HG03097 (cell line): ENCODE results near the gene ALPP.
"Not testable (repeated sequence)": the region's sequence is repeated elsewhere in the genome, so short reads cannot be mapped to it uniquely, and the experiment has no call there.

Source experiments
- ATAC-seq: cut with Tn5 transposase; IDR thresholded peaks from one replicate; pipeline ENCODE4 v1.9.1; 2021; ENCODE audit not compliant: unreplicated experiment, low FRiP score

ALPP gene

GRCh38 chr2:232400256-232401015, 21.9 kb downstream of the ALPP start:
- no peak for ATAC-seq

DNA sequence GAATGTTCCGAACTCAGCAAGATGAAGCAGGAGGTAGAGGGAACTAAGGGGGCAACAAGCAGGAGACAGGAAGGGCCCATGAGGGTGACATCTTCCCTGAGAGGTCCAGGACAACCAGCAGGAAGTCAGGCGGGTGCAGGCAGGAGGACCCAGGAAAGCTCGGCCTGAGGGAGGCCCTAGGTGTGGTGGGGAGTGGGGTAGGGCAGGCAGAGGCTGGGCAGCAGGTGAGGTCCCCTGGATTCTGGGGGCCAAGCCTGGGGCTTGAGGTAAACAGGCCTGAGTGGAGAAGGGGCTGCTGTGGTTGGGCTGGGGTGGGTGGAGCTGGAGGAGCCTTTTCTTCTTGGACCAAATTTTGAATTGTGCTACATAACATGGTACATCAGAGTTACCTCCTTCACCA, 24.0 kb downstream of the ALPP start:
- ATAC-seq: no peak

DNA sequence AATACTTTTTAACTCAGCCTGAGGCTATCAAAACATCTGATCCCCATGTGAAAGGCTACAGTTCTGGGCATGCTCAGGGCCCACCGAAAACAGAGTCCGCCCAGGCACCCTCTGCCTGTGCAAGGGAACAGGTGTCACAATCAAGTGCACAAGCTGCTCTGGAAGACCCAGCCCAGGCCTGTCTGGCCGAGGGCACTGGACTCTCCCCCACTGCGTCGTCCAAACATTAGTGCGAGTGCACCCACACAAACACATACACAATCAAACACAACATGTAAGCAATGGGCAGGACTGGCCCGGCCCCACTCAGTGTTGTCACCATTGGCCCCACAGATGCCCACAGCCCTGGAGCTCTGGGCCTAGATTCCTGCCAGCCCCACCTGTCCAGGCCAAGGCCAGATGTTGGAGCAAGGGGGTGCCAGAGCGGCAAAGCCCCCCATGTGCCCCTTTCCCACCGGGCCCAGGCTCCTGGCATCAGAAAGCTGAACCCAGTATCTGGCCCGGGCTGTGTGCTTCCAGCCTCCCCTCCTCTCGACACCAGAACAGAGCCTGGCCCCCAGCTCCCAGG, 27.5 kb downstream of the ALPP start:
- no peak for ATAC-seq

DNA sequence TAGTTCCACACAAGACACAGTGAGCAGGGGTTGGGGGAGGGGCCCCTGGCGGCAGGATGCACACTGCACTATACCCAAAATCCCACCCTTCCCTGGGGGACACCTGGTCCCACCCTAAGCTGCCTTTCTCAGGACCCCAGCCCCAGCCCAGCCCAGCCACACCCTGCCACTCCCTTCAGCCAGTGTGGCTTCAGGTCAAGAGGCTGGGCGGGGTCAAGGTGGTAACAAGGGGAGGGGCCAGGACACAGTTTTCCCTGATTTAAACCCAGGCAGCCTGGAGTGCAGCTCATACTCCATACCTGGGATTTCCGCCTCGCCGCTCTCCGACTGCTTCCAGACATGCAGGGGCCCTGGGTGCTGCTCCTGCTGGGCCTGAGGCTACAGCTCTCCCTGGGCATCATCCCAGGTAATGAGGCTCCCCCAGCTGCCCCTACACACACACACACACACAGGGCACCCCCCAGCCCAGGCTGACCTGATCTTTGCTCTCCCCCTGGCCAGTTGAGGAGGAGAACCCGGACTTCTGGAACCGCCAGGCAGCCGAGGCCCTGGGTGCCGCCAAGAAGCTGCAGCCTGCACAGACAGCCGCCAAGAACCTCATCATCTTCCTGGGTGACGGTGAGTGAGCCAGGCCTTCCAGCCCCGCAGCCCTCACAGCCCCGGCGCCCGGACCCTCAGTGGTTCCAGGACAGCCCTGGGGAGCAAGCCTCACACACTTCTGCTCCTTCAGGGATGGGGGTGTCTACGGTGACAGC, 28.2 kb downstream of the ALPP start, which contains the start of gene ALPG:
ALPG (plus strand) TSS at position 289 of the 755 bp plus-strand sequence; CDS start at position 340, 51 bp downstream.
- no peak for ATAC-seq

- ATAC-seq: not testable (repeated sequence)
These were observed 29.0 kb downstream of the ALPP start for GRCh38 chr2:232407428-232408150.

DNA sequence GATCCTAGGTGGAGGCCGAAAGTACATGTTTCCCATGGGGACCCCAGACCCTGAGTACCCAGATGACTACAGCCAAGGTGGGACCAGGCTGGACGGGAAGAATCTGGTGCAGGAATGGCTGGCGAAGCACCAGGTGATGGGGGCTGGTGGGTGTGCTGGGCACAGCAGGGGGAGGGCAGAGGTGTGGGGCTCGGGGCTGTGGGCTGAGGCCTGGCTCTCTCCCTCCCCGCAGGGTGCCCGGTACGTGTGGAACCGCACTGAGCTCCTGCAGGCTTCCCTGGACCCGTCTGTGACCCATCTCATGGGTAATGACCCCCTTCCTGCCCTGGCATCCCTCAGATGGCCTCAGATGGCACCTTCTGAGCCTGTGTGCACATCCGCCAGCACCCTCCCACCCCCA, 29.7 kb downstream of the ALPP start:
- ATAC-seq: not testable (repeated sequence)

GRCh38 chr2:232409617-232410016, 31.1 kb downstream of the ALPP start:
- ATAC-seq: not testable (repeated sequence)

DNA sequence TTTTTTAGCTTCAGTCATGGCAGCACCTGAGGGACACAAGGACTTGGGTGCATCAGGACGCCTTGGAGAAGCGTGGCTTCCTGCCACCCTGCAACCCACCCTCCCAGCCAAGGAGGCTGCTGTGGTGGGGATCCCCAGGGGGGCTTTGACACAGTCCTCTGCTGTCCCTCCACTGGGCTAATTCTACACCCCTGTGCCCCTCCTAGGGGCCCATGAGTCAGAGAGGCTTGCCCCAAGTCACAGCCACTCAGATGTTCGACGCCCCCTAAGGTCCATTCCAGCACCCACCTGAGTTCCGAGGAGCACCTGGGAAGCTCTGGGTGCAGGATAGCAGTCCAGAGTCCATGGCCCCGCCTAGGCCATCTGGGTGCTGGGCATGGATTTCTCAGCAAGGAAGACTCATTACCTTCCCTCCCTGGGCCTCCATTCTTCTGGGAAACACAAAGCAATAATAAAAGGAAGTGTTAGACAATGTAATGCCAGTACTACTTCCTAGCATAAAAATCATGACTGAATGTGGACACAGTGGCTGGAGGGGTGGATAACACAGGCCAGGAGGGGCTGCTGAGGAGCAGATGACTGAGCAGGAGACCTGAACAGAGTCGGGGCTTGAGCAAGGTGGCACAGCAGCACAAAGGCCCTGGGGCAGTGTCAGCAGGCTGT, 31.8 kb downstream of the ALPP start:
- ATAC-seq: no peak

DNA sequence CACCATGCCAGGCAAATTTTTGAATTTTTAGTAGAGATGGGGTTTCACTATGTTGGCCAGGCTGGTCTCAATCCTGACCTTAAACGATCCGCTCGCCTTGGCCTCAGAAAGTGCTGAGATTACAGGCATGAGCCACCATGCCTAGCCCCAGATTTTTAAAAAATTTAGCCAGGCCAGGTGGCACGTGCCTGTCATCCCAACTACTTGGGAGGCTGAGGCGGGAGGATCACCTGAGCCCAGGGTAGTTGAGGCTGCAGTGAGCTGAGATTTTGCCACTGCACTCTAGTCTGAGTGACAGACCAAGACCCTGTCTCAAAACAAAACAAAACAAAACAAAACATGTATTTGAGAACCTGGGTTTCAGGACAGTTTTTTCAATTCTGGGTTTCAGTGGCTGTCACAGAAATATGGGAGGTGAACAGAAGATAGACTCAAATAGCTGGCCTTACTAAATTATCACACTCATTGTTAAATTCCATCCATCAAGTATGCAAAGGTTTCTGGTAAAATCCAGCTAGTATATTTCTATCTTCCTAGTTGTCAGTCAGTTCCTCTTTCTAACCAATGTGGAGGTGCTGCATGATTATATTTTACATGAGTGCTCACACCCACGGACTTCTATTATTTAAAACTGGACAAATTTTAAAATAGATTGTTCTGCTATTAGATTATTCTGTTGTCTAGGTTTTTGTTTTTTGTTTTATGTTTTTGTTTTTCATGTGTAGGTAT, 33.5 kb downstream of the ALPP start:
- ATAC-seq: no peak

GRCh38 chr2:232412986-232413385, 34.4 kb downstream of the ALPP start:
- ATAC-seq: no peak

- no peak for ATAC-seq
These were observed 36.7 kb downstream of the ALPP start for GRCh38 chr2:232415138-232415690.

- ATAC-seq: no peak
These were observed 37.4 kb downstream of the ALPP start for GRCh38 chr2:232415736-232416520.

DNA sequence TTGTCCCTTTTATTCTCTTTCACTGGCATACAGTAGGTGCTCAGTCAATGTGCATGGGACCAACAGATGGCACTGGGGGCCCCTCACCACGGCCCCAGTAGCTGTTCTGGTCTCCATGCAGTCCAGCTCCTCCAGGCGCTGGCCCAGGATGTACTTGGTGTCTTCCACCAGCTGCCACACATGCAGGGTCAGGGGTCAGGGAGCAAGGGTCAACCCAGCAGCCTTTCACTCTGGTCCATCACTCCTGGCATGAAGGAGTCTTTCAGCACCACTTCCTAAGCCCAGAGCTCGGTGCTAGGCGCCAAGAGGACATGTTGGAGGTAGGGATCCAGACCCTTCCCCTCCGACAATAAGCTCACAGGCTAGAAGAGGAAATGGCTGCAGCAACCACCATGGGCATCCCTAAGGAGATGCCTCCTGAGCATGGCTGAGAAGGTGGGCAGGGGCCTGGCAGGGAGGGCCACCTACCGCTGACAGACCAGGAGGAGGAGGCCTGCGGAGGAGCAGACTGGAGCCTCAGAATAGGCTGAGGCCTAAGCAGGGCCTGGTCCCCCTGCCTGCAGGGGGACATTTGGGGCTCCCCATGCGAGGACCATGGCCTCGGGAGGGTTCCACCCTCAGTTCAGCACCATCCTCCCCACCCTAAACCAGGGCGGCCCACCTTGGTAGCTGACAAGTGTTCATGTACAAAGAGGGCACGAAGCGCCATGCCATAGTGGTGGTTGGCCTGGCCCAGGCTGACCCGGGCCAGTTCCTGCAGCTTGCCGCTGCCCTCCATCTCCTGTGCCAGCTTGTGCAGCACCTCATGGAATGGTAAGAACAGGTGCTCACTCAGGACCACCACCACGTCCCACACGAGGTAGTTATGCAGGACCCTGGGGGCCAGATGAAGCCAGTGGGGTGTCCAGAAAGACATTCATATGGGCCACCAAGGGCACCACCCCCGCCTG, 38.2 kb downstream of the ALPP start:
- ATAC-seq: no peak

- ATAC-seq: no peak
These were observed 38.9 kb downstream of the ALPP start for GRCh38 chr2:232417489-232417888.

GRCh38 chr2:232418056-232418455, 39.5 kb downstream of the ALPP start:
- ATAC-seq: no peak

DNA sequence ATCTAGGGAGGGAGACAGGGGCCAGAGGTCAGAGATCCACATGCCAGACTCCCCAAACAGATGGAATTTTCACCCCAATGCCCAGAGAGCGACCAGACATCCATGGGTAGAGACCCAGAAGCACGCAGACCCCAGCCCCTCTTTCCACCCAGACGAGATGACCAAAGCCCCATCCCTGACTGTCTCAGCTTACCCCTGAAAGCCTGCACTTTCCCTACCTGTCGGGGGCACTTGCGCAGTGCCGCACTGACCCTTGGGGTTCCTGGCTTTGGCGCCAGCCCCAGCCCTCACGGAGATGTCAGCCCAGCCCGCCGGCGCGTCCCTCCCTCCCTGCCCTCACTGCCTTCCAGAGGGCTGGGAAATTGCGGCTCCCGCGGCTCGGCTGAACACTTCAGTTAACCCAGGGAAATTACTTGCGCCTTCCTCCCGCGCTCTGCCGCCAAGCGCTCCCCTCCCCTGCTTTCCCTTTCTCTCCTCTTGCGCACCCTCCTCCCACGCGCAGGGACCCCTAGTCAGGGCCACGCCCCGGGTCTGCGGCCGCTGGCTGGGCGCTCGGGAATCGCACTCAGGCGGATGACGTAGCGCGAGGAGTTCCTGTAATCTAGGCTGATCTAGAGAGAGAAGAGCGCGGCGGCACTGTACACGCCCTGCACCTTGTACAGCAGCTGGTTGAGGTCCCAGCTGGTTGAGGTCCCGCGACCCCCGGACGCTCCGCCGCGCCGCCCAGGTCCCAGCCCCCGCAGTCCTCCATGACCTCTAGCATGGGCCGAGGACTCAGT, 40.1 kb downstream of the ALPP start:
- ATAC-seq: no peak
